ENCODE measurements around the gene ZDHHC11B.
"Not testable (repeated sequence)": the region's sequence is repeated elsewhere in the genome, so short reads cannot be mapped to it uniquely, and the experiment has no call there.

Gene ZDHHC11B

DNA sequence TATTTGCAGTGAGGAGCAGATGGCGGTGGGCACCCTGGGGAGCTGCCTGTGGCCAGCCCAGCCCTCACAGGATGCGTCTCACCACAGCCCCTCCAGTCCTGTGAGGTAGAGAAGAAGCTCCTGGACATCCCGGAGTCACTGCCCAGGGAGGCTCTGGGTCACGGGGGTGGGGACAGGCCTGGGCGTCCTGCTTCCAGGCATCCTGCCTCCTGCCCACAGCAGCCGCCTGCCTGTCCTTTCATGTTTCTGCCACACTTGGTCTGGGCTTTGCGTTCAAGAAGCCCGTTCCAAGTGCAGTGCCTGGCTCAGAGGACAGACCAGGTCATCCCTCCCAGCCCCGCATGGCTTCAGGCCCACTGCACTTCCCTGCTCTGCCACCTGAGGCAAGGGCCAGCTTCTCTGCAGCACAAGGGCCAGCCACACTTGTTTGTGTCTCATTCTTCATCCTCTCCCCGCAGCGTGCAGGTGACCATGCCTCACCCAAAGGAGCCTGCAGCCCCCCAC, 38.2 kb downstream of the ZDHHC11B start:
- Histone ChIP-seq H3K27me3 (ENCODE audit: control insufficient read depth, low read length) (peaks cover 3% of the 10 kb centered on the region; the same call in 1 of the 2 replicates), H3K4me2 (ENCODE audit: low read length) (no peak overlapping the region), H3K27ac (ENCODE audit: low read depth, low read length) (no peak overlapping the region), H3K4me3 (ENCODE audit: low read length) (no peak overlapping the region), H3K79me2 (ENCODE audit: control insufficient read depth, low read length) (no peaks in the 10 kb centered on the region), H3K4me1 (ENCODE audit: control insufficient read depth, low read length) (no peaks in the 10 kb centered on the region), H3F3A (ENCODE audit: control insufficient read depth, insufficient read depth) (no peaks in the 10 kb centered on the region), H3K36me3 (ENCODE audit: control insufficient read depth, low read length) (no peaks in the 10 kb centered on the region), H3K9me2 (replicated peaks; ENCODE audit: control insufficient read depth, low read length) (no peaks in the 10 kb centered on the region), H3K9me3 (ENCODE audit: control insufficient read depth, insufficient read depth, low read length) (no peaks in the 10 kb centered on the region), H4K20me1 (ENCODE audit: control insufficient read depth, insufficient read depth, low read depth, low read length) (no peaks in the 10 kb centered on the region)
- TF ChIP-seq, protein P1, sequence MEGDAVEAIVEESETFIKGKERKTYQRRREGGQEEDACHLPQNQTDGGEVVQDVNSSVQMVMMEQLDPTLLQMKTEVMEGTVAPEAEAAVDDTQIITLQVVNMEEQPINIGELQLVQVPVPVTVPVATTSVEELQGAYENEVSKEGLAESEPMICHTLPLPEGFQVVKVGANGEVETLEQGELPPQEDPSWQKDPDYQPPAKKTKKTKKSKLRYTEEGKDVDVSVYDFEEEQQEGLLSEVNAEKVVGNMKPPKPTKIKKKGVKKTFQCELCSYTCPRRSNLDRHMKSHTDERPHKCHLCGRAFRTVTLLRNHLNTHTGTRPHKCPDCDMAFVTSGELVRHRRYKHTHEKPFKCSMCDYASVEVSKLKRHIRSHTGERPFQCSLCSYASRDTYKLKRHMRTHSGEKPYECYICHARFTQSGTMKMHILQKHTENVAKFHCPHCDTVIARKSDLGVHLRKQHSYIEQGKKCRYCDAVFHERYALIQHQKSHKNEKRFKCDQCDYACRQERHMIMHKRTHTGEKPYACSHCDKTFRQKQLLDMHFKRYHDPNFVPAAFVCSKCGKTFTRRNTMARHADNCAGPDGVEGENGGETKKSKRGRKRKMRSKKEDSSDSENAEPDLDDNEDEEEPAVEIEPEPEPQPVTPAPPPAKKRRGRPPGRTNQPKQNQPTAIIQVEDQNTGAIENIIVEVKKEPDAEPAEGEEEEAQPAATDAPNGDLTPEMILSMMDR (IDR thresholded peaks at IDR 0.05; ENCODE audit: low read depth, low read length, poor library complexity, severe bottlenecking) = no peak

DNA sequence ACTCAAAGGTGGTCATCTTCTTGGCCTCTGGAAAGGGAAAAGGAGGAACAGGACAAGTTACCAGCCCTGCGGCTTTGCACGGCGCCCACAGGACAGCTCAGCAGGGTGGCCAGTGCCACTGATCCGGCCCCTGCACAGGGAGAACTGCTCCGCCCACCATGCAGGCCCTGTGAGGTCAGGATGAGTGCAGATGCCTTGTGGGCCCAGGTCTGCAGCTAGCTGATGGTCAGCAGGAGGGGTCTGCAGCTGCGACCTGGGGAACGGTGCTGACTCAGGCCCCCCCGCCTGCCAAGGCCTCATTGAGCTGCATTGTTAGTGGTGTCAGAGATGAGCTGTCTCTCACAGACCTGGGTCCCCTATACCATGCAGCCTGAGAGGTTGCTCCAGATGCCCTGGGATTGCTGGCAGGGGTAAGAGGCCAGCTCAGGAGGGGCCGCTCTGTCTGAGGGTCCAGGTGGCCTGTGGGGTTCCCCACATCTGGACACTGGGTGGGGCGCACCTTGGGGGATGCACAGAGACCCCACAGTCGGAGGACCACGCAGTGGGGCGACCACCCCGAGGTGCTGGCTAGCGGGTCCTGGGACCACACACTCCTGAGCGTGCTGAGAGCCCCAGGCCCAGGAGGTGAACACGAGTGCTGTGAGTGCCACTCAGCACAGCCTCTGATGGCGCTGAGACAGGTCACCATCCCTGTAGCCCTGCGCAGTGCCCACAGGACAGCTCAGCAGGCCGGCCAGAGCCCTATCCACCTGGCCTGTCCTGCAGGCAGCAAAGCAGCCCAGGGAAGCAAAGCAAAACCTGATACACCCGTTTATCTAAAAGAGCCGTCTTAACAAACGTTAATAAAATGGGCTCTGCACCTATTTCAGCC, 39.0 kb downstream of the ZDHHC11B start:
- H3K4me1 ChIP-seq (ENCODE audit: control insufficient read depth, low read length); H3K4me3 ChIP-seq (ENCODE audit: low read length): not testable (repeated sequence)

DNA sequence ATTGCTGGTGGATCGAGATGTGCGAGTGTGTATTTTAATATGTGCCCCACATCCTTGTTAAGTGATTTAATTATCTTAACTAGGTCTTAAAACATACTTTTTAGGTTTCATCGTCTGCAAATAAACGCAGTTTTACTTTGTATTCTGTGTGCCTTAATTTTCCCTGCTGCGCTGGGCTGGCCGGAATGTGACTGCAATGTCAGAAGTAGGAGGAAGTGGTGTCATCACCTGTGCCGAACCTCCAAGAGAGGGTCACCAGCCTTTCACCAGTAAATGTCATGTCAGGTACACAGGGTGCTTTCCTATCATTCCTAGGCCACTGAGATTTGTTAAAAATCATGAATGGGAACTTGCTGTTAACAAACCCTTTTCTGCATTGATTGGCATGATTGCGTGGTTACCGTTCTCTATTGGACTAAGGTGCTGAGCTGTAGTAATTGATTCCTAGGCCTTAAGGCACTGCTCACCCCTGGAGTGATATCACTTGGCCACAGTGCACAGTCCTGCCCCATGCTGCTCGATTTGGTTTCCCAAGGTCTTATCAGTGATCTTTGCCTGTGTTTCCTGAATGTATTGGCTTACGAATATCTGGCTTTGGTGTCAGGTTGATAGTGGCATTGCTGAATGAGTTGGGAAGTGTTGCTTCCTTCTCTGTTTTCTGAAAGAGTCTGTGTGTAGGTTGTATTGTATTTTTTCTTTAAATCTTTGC, 40.7 kb downstream of the ZDHHC11B start:
- H3K4me3 ChIP-seq (ENCODE audit: low read length); H3K27ac ChIP-seq (ENCODE audit: low read depth, low read length); H3K9me2 ChIP-seq (replicated peaks; ENCODE audit: control insufficient read depth, low read length); H3K27me3 ChIP-seq (ENCODE audit: control insufficient read depth, low read length); H3F3A ChIP-seq (ENCODE audit: control insufficient read depth, insufficient read depth); H3K9me3 ChIP-seq (ENCODE audit: control insufficient read depth, insufficient read depth, low read length); H3K79me2 ChIP-seq (ENCODE audit: control insufficient read depth, low read length); H3K4me1 ChIP-seq (ENCODE audit: control insufficient read depth, low read length); H3K4me2 ChIP-seq (ENCODE audit: low read length); H3K36me3 ChIP-seq (ENCODE audit: control insufficient read depth, low read length); H4K20me1 ChIP-seq (ENCODE audit: control insufficient read depth, insufficient read depth, low read depth, low read length): not testable (repeated sequence)

More for the DNA sequence above, 39.0 kb downstream of the ZDHHC11B start:
- not testable (repeated sequence) for H3K79me2 ChIP-seq (ENCODE audit: control insufficient read depth, low read length); H3F3A ChIP-seq (ENCODE audit: control insufficient read depth, insufficient read depth); H4K20me1 ChIP-seq (ENCODE audit: control insufficient read depth, insufficient read depth, low read depth, low read length); H3K36me3 ChIP-seq (ENCODE audit: control insufficient read depth, low read length); H3K4me2 ChIP-seq (ENCODE audit: low read length); H3K27ac ChIP-seq (ENCODE audit: low read depth, low read length); H3K27me3 ChIP-seq (ENCODE audit: control insufficient read depth, low read length); H3K9me2 ChIP-seq (replicated peaks; ENCODE audit: control insufficient read depth, low read length); H3K9me3 ChIP-seq (ENCODE audit: control insufficient read depth, insufficient read depth, low read length)

DNA sequence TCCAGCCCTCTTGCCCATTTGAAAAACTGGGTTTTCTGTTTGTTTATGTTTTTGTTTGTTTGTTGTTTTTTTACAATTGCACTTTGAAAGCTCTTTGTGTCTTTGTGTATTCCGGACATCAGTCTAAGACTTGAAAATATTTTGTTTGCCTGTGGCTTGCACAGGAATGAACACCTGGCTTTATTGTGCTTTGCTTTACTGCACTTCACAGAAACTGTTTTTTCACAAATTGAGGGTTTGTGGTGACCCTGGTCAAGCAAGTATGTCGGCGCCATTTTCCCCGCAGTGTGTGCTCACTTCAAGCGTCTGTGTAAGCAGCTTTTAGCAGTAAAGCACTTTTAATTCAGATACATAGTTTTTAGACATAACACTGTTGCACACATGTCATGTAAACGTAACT, 42.3 kb downstream of the ZDHHC11B start:
- not testable (repeated sequence) for H3F3A ChIP-seq (ENCODE audit: control insufficient read depth, insufficient read depth); H3K27me3 ChIP-seq (ENCODE audit: control insufficient read depth, low read length); H3K36me3 ChIP-seq (ENCODE audit: control insufficient read depth, low read length); H3K4me3 ChIP-seq (ENCODE audit: low read length); H4K20me1 ChIP-seq (ENCODE audit: control insufficient read depth, insufficient read depth, low read depth, low read length); H3K79me2 ChIP-seq (ENCODE audit: control insufficient read depth, low read length); H3K27ac ChIP-seq (ENCODE audit: low read depth, low read length); H3K4me1 ChIP-seq (ENCODE audit: control insufficient read depth, low read length); H3K9me3 ChIP-seq (ENCODE audit: control insufficient read depth, insufficient read depth, low read length); H3K4me2 ChIP-seq (ENCODE audit: low read length); H3K9me2 ChIP-seq (replicated peaks; ENCODE audit: control insufficient read depth, low read length)

DNA sequence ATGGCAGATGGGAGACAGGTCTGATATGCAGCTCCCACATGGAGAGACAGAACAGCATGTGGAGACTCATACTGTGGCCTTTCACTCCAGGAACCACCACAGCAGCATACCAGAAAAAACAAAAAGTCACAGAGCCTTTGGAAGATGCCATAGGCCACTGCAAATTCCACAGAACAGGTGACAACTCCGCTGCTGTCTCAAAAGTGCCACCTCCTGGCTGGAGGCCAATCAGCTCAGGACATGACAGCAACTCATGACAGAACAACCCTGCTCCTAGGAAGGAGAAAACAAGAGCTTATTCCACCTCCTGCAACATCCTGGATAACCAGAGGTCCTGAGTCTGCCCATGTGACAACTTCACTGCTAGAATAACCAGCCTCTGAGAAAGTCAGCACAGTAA, 50.4 kb downstream of the ZDHHC11B start:
- not testable (repeated sequence) for H3K9me3 ChIP-seq (ENCODE audit: control insufficient read depth, insufficient read depth, low read length); H3F3A ChIP-seq (ENCODE audit: control insufficient read depth, insufficient read depth); H4K20me1 ChIP-seq (ENCODE audit: control insufficient read depth, insufficient read depth, low read depth, low read length); H3K27me3 ChIP-seq (ENCODE audit: control insufficient read depth, low read length); H3K4me3 ChIP-seq (ENCODE audit: low read length); H3K4me1 ChIP-seq (ENCODE audit: control insufficient read depth, low read length); H3K4me2 ChIP-seq (ENCODE audit: low read length); H3K79me2 ChIP-seq (ENCODE audit: control insufficient read depth, low read length); H3K27ac ChIP-seq (ENCODE audit: low read depth, low read length); H3K36me3 ChIP-seq (ENCODE audit: control insufficient read depth, low read length); H3K9me2 ChIP-seq (replicated peaks; ENCODE audit: control insufficient read depth, low read length)

DNA sequence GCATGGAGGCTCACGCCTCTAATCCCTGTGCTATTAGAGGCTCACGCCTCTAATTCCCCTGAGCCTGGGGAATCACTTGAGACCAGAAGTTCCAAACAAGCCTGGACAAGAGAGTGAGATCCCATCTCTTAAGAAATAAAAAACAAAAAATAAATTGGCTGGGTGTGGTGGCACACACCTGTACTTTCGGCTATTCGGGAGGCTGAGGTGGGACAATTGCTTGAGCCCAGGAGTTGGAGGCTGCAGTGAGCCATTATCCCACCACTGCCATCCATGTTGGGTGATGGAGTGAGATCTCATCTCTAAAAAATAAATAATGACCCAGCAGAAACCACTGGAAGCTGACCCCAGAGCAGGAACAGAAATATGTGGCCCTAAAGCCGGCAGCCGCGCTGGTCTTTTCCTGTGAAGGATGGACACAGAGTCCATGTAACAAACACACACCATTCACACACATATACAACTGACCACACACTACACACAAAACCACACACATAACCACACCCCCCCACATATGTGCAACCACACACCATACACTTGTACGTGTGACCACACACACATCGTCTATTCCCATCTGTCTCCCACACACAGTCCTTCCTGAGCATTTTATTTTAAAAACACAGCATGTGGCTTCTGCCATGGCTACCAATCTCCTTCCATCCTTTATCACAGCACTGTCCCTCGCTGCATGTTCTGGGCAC, 51.6 kb downstream of the ZDHHC11B start:
- H3K27ac ChIP-seq (ENCODE audit: low read depth, low read length); H3K79me2 ChIP-seq (ENCODE audit: control insufficient read depth, low read length); H3K4me1 ChIP-seq (ENCODE audit: control insufficient read depth, low read length); H3K9me3 ChIP-seq (ENCODE audit: control insufficient read depth, insufficient read depth, low read length); H3K36me3 ChIP-seq (ENCODE audit: control insufficient read depth, low read length); H3K27me3 ChIP-seq (ENCODE audit: control insufficient read depth, low read length); H3K4me2 ChIP-seq (ENCODE audit: low read length); H3F3A ChIP-seq (ENCODE audit: control insufficient read depth, insufficient read depth); H3K4me3 ChIP-seq (ENCODE audit: low read length); H4K20me1 ChIP-seq (ENCODE audit: control insufficient read depth, insufficient read depth, low read depth, low read length); H3K9me2 ChIP-seq (replicated peaks; ENCODE audit: control insufficient read depth, low read length): not testable (repeated sequence)

DNA sequence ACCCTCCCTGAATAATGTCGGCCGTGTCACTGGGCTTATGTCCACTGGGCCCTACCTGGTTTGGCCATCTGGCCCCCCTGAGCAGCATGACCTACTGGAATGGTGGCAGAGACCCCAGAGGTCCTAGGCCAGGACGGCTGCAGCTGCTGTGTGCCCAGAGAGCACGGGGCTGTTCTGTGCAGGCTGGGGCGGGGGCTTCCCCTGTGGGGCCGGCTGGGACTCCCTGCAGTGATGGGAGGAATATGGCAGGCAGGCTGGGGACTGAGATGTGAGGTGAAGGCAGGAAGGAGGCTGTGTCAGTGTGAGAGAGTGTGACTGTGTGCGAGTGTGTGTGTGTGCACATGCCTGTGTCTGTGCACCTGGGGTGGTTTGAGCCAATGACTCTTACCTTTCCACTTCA, 55.3 kb downstream of the ZDHHC11B start:
- not testable (repeated sequence) for H3K9me3 ChIP-seq (ENCODE audit: control insufficient read depth, insufficient read depth, low read length); H3K4me3 ChIP-seq (ENCODE audit: low read length); H3K36me3 ChIP-seq (ENCODE audit: control insufficient read depth, low read length); H3K4me2 ChIP-seq (ENCODE audit: low read length); H3K27ac ChIP-seq (ENCODE audit: low read depth, low read length); H3K27me3 ChIP-seq (ENCODE audit: control insufficient read depth, low read length); H3F3A ChIP-seq (ENCODE audit: control insufficient read depth, insufficient read depth); H3K79me2 ChIP-seq (ENCODE audit: control insufficient read depth, low read length); H3K4me1 ChIP-seq (ENCODE audit: control insufficient read depth, low read length); H4K20me1 ChIP-seq (ENCODE audit: control insufficient read depth, insufficient read depth, low read depth, low read length); H3K9me2 ChIP-seq (replicated peaks; ENCODE audit: control insufficient read depth, low read length)

Measured in DOHH2 (cell line).